T-helper 22 cell (primary cell): ENCODE measurements around the gene CD320.
"Not testable (repeated sequence)": the region's sequence is repeated elsewhere in the genome, so short reads cannot be mapped to it uniquely, and the experiment has no call there.

ENCODE experiments used
- DNase-seq: peaks from one replicate; pipeline ENCODE4 v3.0.0-alpha.2; 2020; ENCODE audit warnings: low read depth

Gene CD320

GRCh38 chr19:8307965-8308866 is at the start of gene CD320:
Gene CD320, minus strand, starts transcription at chr19:8308358. Its CDS starts 68 bp downstream, at chr19:8308290.
- DNase-seq, result peak; percentile 78

DNA sequence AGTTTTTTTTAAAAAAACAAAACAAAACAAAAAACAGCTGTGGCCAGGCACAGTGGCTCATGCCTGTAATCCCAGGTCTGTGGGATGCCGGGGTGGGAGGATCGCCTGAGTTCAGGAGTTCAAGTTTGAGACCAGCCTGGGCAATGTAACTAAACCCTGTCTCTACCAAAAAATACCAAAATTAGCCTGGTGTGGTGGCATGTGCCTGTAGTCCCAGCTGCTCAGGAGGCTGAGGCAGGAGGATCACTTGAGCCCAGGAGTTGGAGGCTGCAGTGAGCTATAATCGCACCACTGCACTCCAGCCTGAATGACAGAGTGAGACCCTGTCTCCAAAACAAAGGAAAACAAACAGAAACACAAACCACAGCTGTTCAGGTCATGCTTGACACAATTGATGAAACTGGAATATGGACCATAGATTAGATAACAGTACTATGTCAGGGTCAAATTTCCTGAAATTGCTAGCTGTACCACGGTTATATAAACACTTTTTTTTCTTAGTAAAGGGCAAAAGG is 48.9 kb upstream of the CD320 start:
- no peak for DNase-seq

DNA sequence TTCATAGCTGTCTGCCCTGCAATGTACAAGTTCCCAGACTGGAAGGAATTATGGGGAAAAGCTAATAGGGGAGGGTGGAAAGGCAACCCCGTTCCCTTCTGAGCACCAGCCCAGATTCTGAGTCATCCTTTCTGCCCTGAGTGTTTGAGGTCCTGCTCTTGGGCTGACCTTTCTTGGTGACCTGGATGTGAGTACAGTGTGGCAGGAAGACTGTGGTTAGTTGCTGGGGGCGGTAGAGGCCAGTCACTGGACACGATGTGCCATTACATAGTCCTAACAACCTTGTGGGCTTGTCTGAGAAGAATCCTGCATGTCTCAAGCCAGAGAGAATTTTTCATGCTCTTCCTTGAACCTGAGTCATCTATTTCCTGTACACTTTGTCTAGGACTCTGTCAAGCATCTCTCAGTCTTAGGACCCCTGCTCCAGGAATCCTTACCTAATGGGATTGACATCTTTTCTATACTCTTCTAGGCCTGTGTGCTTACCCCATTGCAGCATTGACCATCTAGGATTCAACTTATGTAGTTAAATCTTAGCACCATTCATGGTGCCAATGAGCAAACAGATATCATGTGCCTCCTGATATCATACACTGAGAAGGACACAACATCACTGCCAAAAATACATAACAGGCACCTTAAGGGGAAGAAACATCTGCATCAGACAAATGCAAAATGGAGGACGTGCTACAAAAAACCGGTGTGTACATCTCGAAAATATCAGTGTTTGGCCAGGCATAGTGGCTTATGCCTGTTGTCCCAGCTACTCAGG is 47.7 kb upstream of the CD320 start:
- DNase-seq, result no peak

DNA sequence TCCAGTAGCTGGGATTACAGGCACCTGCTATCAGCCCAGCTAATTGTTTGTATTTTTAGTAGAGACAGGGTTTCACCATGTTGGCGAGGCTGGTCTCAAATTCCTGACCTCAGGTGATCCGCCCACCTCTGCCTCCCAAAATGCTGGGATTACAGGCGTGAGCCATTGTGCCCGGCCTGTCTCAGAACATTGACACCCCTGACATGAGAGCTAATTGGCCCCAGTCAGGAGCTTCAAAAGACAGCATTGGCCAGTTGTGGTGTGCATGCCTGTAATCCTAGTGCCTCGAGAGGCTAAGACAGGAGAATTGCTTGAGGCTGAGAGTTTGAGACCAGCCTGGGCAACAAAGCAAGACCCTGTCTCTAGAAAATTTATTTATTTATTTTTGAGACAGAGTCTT is 44.7 kb upstream of the CD320 start:
- not testable (repeated sequence) for DNase-seq

DNA sequence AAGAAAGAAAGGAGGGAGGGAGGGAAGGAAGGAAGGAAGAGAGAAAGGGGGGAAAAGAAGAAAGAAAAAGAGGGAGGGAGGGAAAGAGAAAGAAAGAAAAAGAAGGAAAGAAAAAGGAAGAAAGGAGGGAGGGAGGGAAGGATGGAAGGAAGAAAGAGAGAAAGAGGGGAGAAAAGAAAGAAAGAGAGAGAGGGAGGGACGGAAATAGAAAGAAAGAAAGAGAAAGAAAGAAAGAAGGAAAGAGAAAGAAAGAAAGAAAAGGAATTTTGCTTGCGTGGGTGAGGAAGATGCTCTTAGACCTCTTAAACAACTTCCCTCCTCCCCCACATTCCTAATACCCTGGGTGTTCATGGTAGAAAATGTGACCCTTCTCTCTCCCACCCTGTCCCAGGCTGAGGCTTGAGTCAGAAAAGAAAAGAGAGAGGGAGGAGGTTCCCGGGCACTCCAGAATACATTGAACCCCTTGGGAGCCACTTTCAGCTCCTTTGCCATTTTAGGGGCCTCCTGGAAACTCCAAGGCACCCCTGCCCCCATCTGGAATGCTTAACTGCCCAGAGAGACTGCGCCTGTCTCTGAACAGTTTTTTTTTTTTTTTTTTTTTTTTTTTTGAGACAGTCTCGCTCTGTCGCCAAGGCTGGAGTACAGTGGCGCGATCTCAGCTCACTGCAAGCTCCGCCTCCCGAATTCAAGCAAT is 44.1 kb upstream of the CD320 start:
- DNase-seq, result no peak

DNA sequence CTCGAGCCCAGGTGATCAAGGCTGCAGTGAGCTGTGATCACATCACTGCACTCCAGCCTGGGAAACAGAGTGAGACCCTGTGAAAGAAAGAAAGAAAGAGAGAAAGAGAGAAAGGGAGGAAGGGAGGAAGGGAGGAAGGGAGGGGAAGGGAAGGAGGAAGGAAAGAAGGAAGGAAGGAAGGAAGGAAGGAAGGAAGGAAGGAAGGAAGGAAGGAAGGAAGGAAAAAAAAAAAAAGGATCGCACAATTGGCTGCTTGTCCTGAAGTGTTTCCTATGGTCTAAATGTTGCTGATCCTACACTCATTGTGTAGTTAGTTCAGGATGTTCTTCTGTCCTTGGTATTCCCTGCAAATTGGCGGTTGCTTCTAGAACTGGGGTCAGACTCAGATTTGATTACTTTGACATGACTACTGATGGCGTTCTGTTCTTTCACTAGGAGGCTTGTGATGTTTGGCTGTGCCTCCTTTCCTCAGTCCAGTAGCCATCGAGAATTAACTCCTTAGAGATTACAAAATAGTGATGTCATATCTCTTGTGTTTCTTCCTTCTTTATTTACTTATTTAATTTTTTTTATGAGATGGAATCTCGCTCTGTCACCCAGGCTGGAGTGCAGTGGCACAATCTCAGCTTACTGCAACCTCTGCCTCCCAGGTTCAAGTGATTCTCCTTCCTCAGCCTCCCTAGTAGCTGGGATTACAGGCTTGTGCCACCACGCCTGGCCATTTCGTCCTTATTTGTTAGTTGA is 41.6 kb upstream of the CD320 start:
- not testable (repeated sequence) for DNase-seq

DNA sequence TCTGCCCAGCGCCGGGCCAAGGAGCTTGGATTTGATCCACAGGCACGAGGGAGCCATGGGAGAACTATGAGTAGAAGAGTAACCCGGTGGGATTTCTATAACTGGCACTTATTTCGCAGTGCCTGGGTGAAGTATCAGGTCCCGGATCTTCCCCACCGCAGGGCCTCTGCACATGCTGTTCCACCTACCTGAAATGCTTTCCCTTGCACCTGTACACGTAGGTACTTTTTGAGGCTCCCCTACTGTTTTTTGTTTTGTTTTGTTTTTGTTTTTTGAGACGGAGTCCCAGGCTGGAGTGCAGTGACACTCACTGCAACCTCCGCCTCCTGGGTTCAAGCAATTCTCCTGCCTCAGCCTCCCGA is 35.3 kb upstream of the CD320 start:
- no peak for DNase-seq

- DNase-seq, result peak; percentile 88
Measured at GRCh38 chr19:8342684-8343482, 34.7 kb upstream of the CD320 start, which contains the start of gene KANK3. Gene KANK3, minus strand, starts transcription at chr19:8343262. Its CDS starts 5,434 bp downstream, at chr19:8337828.

- DNase-seq, result no peak
Measured at GRCh38 chr19:8342316-8342683, 34.1 kb upstream of the CD320 start.

DNA sequence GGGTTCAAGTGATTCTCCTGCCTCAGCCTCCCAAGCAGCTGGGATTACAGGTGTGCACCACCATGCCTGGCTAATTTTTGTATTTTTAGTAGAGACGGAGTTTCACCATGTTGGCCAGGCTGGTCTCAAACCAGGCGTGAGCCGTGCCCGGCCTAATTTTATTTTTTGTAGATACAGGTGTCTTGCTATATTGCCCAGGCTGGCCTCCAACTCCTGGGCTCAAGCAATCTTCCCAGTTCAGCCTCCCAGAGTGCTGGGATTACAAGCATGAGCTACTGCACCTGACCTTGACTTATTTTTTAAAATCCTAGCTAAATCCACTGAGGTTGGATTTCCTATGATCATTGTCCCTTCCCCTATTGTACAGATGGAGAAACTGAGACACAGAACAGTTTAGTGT is 33.3 kb upstream of the CD320 start:
- not testable (repeated sequence) for DNase-seq

GRCh38 chr19:8340341-8341096 is 32.4 kb upstream of the CD320 start:
- DNase-seq, result no peak

GRCh38 chr19:8338835-8339234 is 30.7 kb upstream of the CD320 start:
- DNase-seq, result no peak

- DNase-seq, result no peak
Measured at GRCh38 chr19:8337728-8338127, 29.6 kb upstream of the CD320 start.

DNA sequence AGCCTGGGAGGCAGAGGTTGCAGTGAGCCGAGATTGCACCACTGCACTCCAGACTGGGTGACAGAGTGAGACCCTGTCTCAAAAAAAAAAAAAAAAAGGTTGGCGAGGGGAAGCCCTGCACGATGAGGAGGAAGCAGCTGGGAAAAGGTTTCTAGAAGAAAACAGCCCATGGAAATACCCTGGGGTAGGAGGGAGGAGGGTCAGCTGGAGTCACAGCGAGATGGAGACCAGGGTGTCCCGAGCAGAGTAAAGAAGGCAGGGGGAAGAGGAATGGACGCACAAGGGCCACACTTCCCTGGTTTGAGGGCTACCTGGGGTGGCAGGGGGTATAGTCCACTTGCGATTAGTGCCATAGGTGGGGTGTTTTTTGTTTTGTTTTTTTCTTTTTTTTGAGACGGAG is 28.5 kb upstream of the CD320 start:
- DNase-seq, result no peak

DNA sequence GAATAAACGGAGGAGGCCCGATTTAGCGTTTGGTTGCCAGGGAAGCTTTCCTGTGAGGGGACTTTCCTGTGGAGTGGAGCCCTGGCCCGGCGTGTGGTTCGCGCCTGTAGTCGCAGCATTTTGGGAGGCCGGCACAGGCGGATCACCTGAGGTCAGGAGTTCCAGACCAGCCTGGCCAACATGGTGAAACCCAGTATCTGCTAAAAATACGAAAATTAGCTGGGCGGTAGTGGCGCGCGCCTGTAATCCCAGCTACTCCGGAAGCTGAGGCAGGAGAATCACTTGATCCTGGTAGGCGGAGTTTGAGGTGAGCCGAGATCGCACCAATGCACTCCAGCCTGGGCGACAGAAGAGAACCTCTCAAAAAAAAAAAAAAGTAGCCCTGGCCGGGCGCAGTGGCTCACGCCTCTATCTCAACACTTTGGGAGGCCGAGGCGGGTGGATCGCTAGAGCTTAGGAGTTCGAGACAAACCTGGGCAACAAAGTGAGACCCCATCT is 28.0 kb upstream of the CD320 start:
- no peak for DNase-seq

GRCh38 chr19:8335343-8336071 is 27.3 kb upstream of the CD320 start:
- DNase-seq, result no peak

GRCh38 chr19:8334458-8335342 is 26.5 kb upstream of the CD320 start:
- DNase-seq, result no peak
